MCF 10A (cell line): Measurements from ENCODE around the gene DACH1. TPM values are rescaled to one million over a fixed set of nuclear protein-coding genes. Genes with fewer than 3 reads are reported as not detected.
A peak's percentile ranks its signal among the peaks of the same experiment; 100 is the strongest.

Source experiments
- BruUV-seq: library from RNA; stranded (reverse); fragments of 400-500 nt; replicated peaks from 2 replicates; lab custom pipeline; 2021; lab: Mats Ljungman, UMichigan
- CTCF ChIA-PET: fragments of 300-600 bp; sonication (Branson Sonifier 250); formaldehyde crosslinking; extraction: SDS; loops from one replicate; lab custom pipeline; 2021; ENCODE audit warnings: antibody characterized with exemption, inconsistent platforms; lab: Yijun Ruan, JAX
- POLR2A ChIA-PET: fragments of 300-600, 350-650 bp; sonication (Branson Sonifier 250); formaldehyde crosslinking; extraction: SDS; loops from one replicate; lab custom pipeline; 2020; ENCODE audit warnings: antibody characterized with exemption, inconsistent platforms; lab: Yijun Ruan, JAX
- DNase-seq: peaks from one replicate; pipeline ENCODE4 v3.0.0-alpha.2; 2018; ENCODE audit not compliant: unreplicated experiment
- H3K27ac Mint-ChIP-seq: one replicate; pipeline ENCODE4 v1.8.0; 2022; ENCODE audit warnings: mild to moderate bottlenecking, low read depth, mixed read lengths; ENCODE audit not compliant: unreplicated experiment
- H3K27me3 Mint-ChIP-seq: one replicate; pipeline ENCODE4 v1.8.0; 2022; ENCODE audit warnings: mixed read lengths; ENCODE audit not compliant: insufficient read depth, unreplicated experiment
- H3K36me3 Mint-ChIP-seq: one replicate; pipeline ENCODE4 v1.8.0; 2022; ENCODE audit warnings: mild to moderate bottlenecking, moderate library complexity, mixed read lengths; ENCODE audit not compliant: insufficient read depth, unreplicated experiment
- H3K4me1 Mint-ChIP-seq: one replicate; pipeline ENCODE4 v1.8.0; 2022; ENCODE audit warnings: mixed read lengths; ENCODE audit not compliant: insufficient read depth, unreplicated experiment
- H3K4me3 Mint-ChIP-seq: one replicate; pipeline ENCODE4 v1.8.0; 2022; ENCODE audit warnings: mild to moderate bottlenecking, moderate library complexity, mixed read lengths; ENCODE audit not compliant: unreplicated experiment
- H3K9me3 Mint-ChIP-seq: one replicate; pipeline ENCODE4 v1.8.0; 2022; ENCODE audit warnings: mixed read lengths; ENCODE audit not compliant: unreplicated experiment
- CTCF ChIP-seq: fragments of 200-600 bp; IDR thresholded peaks from one replicate; pipeline ENCODE4 v1.8.0; 2022; ENCODE audit warnings: antibody characterized with exemption, mild to moderate bottlenecking; ENCODE audit not compliant: unreplicated experiment
- intact Hi-C: fragments of 100-400 bp; cut with micrococcal nuclease; formaldehyde crosslinking; loops from 2 replicates; pipeline ENCODE4 v1.14.1; 2022
- total RNA-seq: library from RNA; stranded (reverse); gene quantifications from 2 replicates; pipeline ENCODE4 v1.2.3, GENCODE V29; 2022

Gene DACH1
- total RNA-seq, 1 experiment from 2014 or later: not detected

GRCh38 chr13:71754407-71754974 lies 112.5 kb downstream of the DACH1 start:
- H3K9me3 Mint-ChIP-seq: no peaks in the 10 kb centered on the region
- H3K27me3 Mint-ChIP-seq: peaks cover 66% of the 10 kb centered on the region
- H3K27ac Mint-ChIP-seq: no peak overlapping the region
- CTCF ChIA-PET: no interaction called here
- H3K4me3 Mint-ChIP-seq: no peak overlapping the region
- no peaks in the 10 kb centered on the region for H3K4me1 Mint-ChIP-seq
- TF ChIP-seq CTCF: peak; percentile 4
- no peaks in the 10 kb centered on the region for H3K36me3 Mint-ChIP-seq
- no TSS peak for BruUV-seq
- POLR2A ChIA-PET: no interaction called here
- intact Hi-C loops: no loop called here
- DNase-seq: no peak

GRCh38 chr13:71752775-71753513 lies 114.1 kb downstream of the DACH1 start:
- TF ChIP-seq CTCF: no peak
- no peaks in the 10 kb centered on the region for H3K36me3 Mint-ChIP-seq
- intact Hi-C loops: no loop called here

GRCh38 chr13:71751073-71751472 lies 115.9 kb downstream of the DACH1 start:
- no peak for TF ChIP-seq CTCF
- BruUV-seq: no TSS peak
- no peaks in the 10 kb centered on the region for H3K9me3 Mint-ChIP-seq
- ChIA-PET CTCF (no interaction called here), POLR2A (no interaction called here)
- no peaks in the 10 kb centered on the region for H3K36me3 Mint-ChIP-seq
- peaks cover 56% of the 10 kb centered on the region for H3K27me3 Mint-ChIP-seq
- no peak for DNase-seq
- no peak overlapping the region for H3K4me3 Mint-ChIP-seq
- intact Hi-C loops: no loop called here
- H3K27ac Mint-ChIP-seq: no peak overlapping the region
- H3K4me1 Mint-ChIP-seq: no peaks in the 10 kb centered on the region

More at GRCh38 chr13:71752775-71753513, 114.1 kb downstream of the DACH1 start:
- ChIA-PET POLR2A (no interaction called here), CTCF (no interaction called here)
- Mint-ChIP-seq H3K4me1 (no peaks in the 10 kb centered on the region), H3K27me3 (peaks cover 56% of the 10 kb centered on the region), H3K27ac (no peak overlapping the region), H3K9me3 (no peaks in the 10 kb centered on the region), H3K4me3 (no peak overlapping the region)
- DNase-seq: no peak
- BruUV-seq: no TSS peak

- H3K27ac Mint-ChIP-seq: no peak overlapping the region
- intact Hi-C loops: no loop called here
- TF ChIP-seq CTCF: no peak
- POLR2A ChIA-PET: no interaction called here
- no peaks in the 10 kb centered on the region for H3K9me3 Mint-ChIP-seq
- no peaks in the 10 kb centered on the region for H3K36me3 Mint-ChIP-seq
- BruUV-seq: no TSS peak
- CTCF ChIA-PET: no interaction called here
- H3K4me1 Mint-ChIP-seq: no peaks in the 10 kb centered on the region
- peaks cover 27% of the 10 kb centered on the region for H3K27me3 Mint-ChIP-seq
- H3K4me3 Mint-ChIP-seq: no peak overlapping the region
- no peak for DNase-seq
Observed at GRCh38 chr13:71730267-71730666, 136.7 kb downstream of the DACH1 start.
